WTC11 (cell line): ENCODE measurements around the gene TNNC2.

Source experiments
- FOXJ3 ChIP-seq: sonication (generic); formaldehyde crosslinking; IDR thresholded peaks from 2 replicates; pipeline ENCODE4 v1.9.0; 2021; ENCODE audit warnings: missing genetic modification reagents, mild to moderate bottlenecking, borderline replicate concordance
- FOXP1 ChIP-seq: sonication (generic); formaldehyde crosslinking; IDR thresholded peaks from 2 replicates; pipeline ENCODE4 v1.8.0; 2022; ENCODE audit warnings: missing genetic modification reagents, mild to moderate bottlenecking, moderate library complexity, borderline replicate concordance
- NR1H2 ChIP-seq: sonication (generic); formaldehyde crosslinking; IDR thresholded peaks from 2 replicates; pipeline ENCODE4 v1.9.0; 2021; ENCODE audit warnings: mild to moderate bottlenecking, moderate library complexity, missing genetic modification reagents
- RORB ChIP-seq: fragments of 250-450 bp; sonication (Bioruptor Pico); IDR thresholded peaks from 2 replicates; pipeline ENCODE4 v1.9.0; 2021; ENCODE audit warnings: mild to moderate bottlenecking
- TP53 ChIP-seq: sonication (generic); formaldehyde crosslinking; IDR thresholded peaks from 2 replicates; pipeline ENCODE4 v1.8.1; 2023; ENCODE audit warnings: mild to moderate bottlenecking, missing genetic modification reagents
- ZBTB21 ChIP-seq: sonication (generic); formaldehyde crosslinking; IDR thresholded peaks from 2 replicates; pipeline ENCODE4 v1.8.1; 2023; ENCODE audit warnings: mild to moderate bottlenecking, missing genetic modification reagents, borderline replicate concordance
- ZNF263 ChIP-seq: sonication (generic); formaldehyde crosslinking; IDR thresholded peaks from 2 replicates; pipeline ENCODE4 v1.8.1; 2022; ENCODE audit warnings: low read depth, mild to moderate bottlenecking, moderate library complexity, missing genetic modification reagents
- TF ChIP-seq, protein P1 (sequence below): sonication (generic); formaldehyde crosslinking; IDR thresholded peaks from 2 replicates; pipeline ENCODE4 v1.8.1; 2022; ENCODE audit warnings: missing genetic modification reagents, borderline replicate concordance
- TF ChIP-seq, protein P2 (sequence below): fragments of 200-600 bp; IDR thresholded peaks from 2 replicates; pipeline ENCODE4 v1.8.0; 2022; ENCODE audit warnings: antibody characterized with exemption

DNA sequence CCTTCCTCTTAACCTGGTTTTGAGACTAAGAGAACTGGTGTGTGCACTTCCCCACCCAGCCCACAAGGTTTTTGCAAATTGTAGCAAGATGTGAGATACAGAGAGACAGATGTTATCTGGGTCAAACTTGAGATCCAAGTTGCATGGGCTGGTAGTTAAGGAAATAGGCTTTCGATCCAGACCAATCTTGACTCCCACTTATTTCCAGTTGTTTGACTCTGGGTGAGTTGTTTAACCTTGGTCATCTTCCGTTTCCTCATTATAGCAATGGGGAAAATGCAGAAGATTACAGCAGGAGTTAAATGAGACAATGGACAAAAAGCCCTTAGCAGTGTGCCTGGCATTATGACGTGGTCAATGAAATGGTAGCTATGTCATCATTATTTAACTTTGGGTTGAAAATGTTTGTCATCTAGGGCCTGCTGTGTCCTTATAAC is 8.2 kb upstream of the TNNC2 start:
- TF ChIP-seq FOXJ3 (no peak), RORB (no peak), ZNF263 (CRISPR knock-in tag) (no peak), TP53 (CRISPR knock-in tag) (no peak), ZBTB21 (CRISPR knock-in tag) (no peak), NR1H2 (CRISPR knock-in tag) (no peak), FOXP1 (no peak)
- TF ChIP-seq, protein P1, sequence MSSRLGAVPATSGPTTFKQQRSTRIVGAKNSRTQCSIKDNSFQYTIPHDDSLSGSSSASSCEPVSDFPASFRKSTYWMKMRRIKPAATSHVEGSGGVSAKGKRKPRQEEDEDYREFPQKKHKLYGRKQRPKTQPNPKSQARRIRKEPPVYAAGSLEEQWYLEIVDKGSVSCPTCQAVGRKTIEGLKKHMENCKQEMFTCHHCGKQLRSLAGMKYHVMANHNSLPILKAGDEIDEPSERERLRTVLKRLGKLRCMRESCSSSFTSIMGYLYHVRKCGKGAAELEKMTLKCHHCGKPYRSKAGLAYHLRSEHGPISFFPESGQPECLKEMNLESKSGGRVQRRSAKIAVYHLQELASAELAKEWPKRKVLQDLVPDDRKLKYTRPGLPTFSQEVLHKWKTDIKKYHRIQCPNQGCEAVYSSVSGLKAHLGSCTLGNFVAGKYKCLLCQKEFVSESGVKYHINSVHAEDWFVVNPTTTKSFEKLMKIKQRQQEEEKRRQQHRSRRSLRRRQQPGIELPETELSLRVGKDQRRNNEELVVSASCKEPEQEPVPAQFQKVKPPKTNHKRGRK = no peak
- TF ChIP-seq, protein P2, sequence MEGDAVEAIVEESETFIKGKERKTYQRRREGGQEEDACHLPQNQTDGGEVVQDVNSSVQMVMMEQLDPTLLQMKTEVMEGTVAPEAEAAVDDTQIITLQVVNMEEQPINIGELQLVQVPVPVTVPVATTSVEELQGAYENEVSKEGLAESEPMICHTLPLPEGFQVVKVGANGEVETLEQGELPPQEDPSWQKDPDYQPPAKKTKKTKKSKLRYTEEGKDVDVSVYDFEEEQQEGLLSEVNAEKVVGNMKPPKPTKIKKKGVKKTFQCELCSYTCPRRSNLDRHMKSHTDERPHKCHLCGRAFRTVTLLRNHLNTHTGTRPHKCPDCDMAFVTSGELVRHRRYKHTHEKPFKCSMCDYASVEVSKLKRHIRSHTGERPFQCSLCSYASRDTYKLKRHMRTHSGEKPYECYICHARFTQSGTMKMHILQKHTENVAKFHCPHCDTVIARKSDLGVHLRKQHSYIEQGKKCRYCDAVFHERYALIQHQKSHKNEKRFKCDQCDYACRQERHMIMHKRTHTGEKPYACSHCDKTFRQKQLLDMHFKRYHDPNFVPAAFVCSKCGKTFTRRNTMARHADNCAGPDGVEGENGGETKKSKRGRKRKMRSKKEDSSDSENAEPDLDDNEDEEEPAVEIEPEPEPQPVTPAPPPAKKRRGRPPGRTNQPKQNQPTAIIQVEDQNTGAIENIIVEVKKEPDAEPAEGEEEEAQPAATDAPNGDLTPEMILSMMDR = no peak
